ENCODE data around the gene AP2A2.

DNA sequence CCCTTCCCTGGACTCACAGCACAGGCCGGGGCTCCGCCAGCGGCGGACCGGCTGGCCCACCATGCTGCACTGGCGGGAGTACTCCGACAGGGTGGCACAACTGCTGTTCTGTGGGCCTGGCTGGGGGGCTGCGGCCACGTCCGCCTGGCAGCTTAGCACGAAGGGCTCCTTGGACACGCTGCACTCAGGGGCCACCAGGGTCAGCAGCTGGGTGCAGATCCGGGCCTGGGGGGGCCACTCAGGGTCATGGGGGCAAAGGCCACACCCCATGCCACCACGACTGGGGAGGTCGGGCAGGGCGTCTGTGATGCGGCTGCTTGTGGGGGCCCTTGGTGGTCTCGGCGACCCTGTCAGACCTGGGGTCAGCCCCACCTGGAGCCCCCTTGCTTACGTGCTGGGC lies 104.9 kb downstream of the AP2A2 start:
- no peak for TF ChIP-seq CTCF (IDR thresholded peaks at IDR 0.05)
- no peak for TF ChIP-seq EZH2 (IDR thresholded peaks at IDR 0.05; ENCODE audit: borderline replicate concordance, insufficient read depth, low read depth, low read length, poor library complexity, severe bottlenecking)

Measured in B cell (primary cell).